ENCODE measurements around the gene SCAND1.

Gene SCAND1

GRCh38 chr20:35903843-35904242, 50.5 kb downstream of the SCAND1 start:
- no peak for DNase-seq
